GM12891 (cell line): ENCODE measurements around the gene MPP3.

Source experiments
- DNase-seq: peaks from one replicate; pipeline ENCODE4 v3.0.0; 2011; ENCODE audit warnings: low spot score; ENCODE audit not compliant: insufficient read length
- FAIRE-seq: peaks from 2 replicates; lab custom pipeline; 2011; peaks lifted over from hg19 to GRCh38; lab: Jason Lieb, UNC
- PAX5 ChIP-seq: IDR thresholded peaks from 2 replicates; pipeline ENCODE4 v1.6.1; 2011; ENCODE audit warnings: low read length, moderate library complexity, mild to moderate bottlenecking; ENCODE audit not compliant: insufficient read depth, severe bottlenecking
- POLR2A ChIP-seq: IDR thresholded peaks from 2 replicates; pipeline ENCODE4 v1.6.1; 2011; ENCODE audit warnings: low read depth, low read length, control low read depth
- POLR2AphosphoS5 ChIP-seq: IDR thresholded peaks from 2 replicates; pipeline ENCODE4 v1.6.1; 2011; ENCODE audit warnings: low read depth, low read length, control low read depth
- POU2F2 ChIP-seq: IDR thresholded peaks from 2 replicates; pipeline ENCODE4 v1.6.1; 2011; ENCODE audit warnings: low read depth, mild to moderate bottlenecking, control low read depth, low read length, moderate library complexity
- SPI1 ChIP-seq: IDR thresholded peaks from 2 replicates; pipeline ENCODE4 v1.6.1; 2011; ENCODE audit warnings: low read depth, low read length, control low read depth
- TAF1 ChIP-seq: IDR thresholded peaks from 2 replicates; pipeline ENCODE4 v1.6.1; 2011; ENCODE audit warnings: low read depth, low read length, control low read depth

Gene MPP3

DNA sequence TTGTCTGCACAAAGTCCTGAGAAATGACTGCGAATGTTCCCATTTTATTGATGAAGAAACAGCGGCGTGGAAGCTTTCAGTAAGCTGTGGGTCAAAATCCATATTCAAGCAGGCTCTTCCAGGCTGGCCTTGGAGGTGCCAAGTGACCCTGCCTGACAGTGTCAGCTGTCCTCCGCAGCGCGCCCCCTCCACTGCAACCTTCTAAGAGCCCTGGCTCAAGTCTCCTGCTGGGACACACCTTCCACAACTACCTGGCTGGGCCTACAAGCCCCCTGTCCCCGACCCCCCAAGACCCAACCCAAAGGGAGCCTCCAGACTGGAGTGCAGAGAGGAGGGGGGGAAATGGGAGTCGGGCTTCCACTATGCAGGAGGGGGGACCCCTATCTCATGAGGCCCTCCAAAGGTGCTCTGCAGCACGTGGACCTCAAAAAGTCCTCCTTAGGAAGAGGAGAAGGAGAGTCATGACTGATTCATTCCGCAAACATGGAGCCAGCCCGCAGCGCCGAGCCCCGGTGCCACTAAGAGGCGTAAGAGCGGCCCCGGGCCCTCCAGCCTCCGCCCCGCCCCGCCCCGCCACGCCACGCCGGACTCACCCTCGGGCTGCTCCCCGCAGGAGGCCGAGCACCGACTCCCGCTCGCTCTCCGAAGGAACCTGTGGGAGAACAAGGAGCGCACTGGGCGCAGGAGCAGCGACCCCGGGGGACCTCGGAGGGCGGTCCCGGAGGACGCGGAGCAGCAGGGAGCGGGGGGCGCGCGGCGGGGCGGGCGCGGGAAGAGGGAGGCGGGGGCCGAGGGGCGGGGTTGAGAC lies 574 bp downstream of the MPP3 start:
- TF ChIP-seq POLR2AphosphoS5, result no peak
- DNase-seq, result no peak

DNA sequence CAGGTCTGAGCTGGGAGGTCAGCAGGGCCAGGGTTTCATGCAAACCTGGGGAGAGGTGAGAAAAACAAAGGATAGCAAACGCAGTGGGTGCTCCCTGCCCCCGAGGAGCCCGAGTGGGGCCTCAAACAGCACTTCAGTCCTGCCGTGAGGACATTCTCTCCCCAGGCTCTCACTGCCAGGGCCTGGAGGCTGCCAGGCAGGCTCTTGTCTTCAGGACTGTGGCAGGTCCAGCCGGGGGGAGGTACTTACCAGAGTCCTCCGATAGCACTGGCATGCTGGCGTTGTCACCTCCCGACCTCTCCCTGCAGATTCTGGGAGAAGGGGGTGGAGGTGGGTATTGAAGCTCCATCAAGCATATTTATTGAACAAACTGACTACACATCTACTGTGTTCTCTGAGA lies 1.3 kb downstream of the MPP3 start:
- no peak for TF ChIP-seq SPI1
- no peak for TF ChIP-seq POLR2A
- TF ChIP-seq PAX5, result no peak
- no peak for TF ChIP-seq TAF1
- no peak for TF ChIP-seq POLR2AphosphoS5
- no peak for TF ChIP-seq POU2F2
- FAIRE-seq (no peak), DNase-seq (no peak)

More for the DNA sequence above, 574 bp downstream of the MPP3 start:
- FAIRE-seq, result no peak

DNA sequence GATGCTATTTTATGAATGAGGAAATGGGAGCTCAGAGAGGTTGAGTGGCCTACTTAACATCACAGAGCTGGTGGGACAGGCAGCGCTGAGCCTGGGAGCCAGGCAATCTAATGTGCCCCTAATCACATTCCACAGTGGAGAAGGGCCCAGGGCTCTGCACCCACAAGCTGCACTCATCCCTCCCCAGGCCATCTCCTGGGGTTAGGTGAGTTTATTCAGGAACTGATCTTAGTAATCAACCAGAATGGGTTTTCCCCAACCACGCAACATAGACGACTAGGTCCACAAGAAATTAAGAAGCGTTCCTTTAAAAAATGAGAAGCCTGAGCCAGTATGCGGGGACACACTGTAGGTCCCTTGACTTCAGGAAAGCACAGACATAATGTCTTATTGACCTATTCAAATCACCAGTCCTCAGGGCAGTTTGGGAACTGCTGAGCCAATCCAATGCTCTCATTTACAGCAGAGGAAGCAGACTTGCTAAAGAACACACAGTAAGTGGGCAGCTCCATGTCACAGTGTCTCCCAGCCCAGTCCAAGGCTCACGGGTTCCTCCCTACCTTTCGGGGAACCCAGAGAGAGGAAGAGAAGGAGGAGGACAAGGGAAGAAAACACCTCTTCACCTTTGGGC lies 2.3 kb downstream of the MPP3 start:
- FAIRE-seq (no peak), DNase-seq (no peak)
- no peak for TF ChIP-seq POLR2AphosphoS5
- no peak for TF ChIP-seq SPI1

DNA sequence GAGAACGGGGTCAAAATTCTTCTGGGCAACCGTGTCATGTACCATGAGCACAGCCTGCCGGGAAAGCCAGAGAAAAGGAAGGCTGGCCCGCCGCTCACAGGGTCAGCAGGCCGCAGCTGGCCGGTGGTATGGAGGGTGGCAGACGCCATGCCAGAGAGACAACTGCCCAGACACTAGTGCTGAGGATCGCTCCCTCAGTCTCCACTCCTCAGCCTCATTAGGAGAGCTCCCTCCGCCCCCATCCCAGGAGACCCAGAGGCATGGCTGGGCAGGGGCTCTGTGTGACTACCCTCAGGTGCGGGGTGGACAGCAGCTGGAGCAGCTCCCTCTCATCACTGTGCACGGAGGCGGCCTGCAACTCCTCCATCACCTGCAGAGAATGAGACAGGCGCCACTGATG lies 3.2 kb downstream of the MPP3 start:
- no peak for FAIRE-seq
- no peak for TF ChIP-seq POU2F2
- TF ChIP-seq POLR2AphosphoS5, result no peak
- TF ChIP-seq POLR2A, result no peak
- TF ChIP-seq TAF1, result no peak
- TF ChIP-seq PAX5, result no peak
- no peak for TF ChIP-seq SPI1
- DNase-seq, result no peak

DNA sequence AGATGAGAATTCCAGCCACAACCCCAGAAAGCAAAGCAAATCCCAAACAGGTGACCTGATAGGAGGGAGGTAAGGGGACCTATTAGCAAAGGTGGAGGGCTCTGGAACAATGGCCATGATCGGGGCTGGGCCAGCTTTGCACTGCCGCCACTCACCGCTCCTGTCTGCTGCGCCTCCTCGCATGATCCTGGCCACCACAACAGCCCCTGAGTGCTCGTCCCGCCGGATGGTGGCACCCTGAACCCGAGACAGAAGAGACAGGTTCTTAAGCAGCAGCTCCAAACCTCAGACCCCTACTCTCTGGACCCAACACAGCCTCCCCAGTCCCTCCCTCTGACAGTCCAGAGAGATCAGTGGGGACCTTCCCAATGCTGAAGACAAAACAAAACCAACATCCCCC lies 5.3 kb downstream of the MPP3 start:
- FAIRE-seq (no peak), DNase-seq (no peak)
- TF ChIP-seq POLR2A, result no peak
- TF ChIP-seq SPI1, result no peak
- no peak for TF ChIP-seq POLR2AphosphoS5

DNA sequence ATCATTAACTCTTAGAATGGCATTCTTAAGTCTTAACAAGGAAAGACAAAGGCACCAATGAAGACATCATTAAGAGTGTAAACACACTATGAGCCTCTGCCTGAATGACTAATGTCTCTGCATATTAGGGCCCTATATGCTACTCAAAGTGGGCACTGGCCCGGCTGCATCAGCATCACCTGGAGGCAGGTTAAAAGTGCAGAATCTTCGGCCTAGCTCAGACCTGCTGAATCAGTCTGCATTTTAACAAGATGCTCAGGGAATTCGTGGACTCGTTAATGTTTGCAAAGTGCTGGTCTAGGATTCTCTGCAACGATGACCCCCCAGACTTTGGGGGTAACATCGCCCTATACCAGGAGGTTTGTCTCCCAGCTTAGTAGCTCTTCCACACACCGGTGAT lies 6.7 kb downstream of the MPP3 start:
- TF ChIP-seq TAF1, result no peak
- FAIRE-seq, result no peak

DNA sequence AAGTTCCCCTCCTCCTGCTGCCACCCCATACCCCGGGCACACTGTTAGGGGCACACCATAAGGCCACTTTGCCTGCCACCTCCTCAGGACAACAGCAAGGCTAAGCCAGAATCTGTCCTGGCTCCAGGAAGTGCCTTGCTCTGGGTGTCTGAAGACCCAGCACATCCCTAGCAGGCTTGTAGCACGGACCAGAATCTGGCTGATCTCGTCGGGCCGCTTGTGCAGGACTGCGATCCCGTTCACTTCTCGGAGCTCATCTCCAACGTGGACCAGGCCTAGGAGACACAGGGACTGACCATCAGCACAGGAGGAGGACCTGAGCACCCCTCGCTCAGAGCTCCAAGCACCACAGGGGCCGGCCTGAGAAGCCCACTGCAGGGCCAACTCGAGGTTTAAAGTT lies 7.4 kb downstream of the MPP3 start:
- TF ChIP-seq TAF1 (no peak), PAX5 (no peak), POLR2AphosphoS5 (no peak), POU2F2 (no peak), POLR2A (no peak), SPI1 (no peak)
- no peak for DNase-seq
- no peak for FAIRE-seq

More for the DNA sequence above, 6.7 kb downstream of the MPP3 start:
- no peak for DNase-seq

DNA sequence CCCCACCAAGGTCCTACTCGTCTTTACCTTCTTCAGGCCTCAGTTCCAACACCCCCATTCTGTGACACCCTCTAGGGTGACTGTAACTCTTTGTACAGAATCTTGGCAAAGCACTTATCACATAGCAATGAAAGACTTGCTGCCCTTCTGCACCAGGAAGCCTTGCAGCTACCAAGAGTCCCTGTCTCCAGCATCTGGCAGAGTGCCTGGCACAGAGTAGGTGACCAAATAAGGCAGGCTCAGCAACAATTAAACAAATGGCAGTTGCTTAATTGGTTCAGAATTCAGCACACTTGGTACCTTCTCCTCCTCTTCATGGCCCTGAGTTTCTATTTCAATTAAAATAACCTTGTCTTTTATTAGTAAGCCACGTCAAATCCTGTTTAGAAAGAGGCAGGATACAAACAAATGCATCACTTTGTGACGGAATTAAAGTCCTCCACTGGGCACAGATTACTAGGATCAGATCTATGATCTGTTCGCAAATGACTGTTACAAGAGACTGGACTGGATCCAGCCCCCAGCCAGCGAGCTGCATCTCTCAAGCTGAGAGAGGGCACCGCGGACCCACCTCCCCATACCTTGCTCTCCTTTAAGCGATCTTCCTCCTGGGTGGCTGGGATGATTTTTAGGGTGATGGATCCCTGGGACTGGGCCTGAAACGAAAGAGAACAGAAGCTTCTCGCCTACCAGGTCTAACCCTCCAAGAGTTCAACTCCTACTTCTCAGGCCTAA lies 9.4 kb downstream of the MPP3 start:
- no peak for FAIRE-seq
- TF ChIP-seq SPI1 (no peak), PAX5 (no peak), TAF1 (no peak), POLR2AphosphoS5 (no peak), POU2F2 (no peak), POLR2A (no peak)
- DNase-seq, result no peak

DNA sequence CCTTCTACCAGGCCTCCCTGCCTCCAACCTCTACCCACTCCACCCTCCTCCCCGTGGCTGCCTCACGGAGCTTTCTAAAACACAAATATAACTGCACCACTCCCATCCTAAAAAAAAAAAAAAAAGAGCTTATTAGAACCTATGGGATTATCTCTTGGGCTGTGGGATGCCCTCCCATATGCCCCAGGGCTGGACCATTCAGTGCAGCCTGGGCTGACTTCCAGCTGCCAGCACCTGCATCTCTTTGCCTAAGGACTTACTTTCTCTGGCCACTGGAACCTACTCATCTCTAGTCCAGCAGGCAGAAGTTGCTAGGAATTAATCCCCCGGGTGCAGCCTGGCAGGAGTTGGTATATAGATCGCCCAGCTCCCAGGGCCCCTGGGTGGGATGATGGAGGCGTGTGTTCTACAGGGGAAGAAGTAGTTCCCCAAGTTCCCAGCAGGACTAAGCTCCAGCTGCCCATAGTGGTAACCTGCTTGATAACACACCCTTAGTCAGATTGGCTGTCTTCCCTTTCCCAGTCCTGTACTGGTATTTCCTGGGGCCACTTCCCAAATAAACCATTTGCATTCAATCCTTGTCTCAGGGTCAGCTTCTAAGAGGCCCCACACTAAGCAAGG lies 10.3 kb downstream of the MPP3 start:
- TF ChIP-seq POLR2AphosphoS5 (no peak), TAF1 (no peak), POU2F2 (no peak), PAX5 (no peak), SPI1 (no peak), POLR2A (no peak)
- DNase-seq, result no peak
- no peak for FAIRE-seq

DNA sequence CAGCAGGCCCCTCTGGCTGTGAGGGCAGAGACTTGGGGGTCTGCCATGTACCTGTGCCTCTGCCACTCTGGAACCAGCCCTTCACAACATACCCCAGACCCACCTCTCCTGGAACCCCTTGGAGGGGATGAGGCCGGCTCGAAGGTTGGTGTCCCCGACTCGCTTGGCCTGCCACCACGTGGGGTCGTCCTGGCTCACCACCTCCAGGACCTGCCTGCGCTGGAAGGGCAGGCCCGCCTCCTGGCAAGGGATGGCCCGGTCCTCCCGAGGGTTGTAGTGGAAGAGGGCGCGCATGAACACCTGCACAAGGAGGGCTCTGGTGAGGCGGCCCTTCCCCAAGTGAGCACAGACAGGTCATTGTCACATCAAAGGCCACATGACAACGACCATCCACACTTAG lies 12.2 kb downstream of the MPP3 start:
- no peak for TF ChIP-seq SPI1
- TF ChIP-seq POLR2A, result no peak
- no peak for TF ChIP-seq POLR2AphosphoS5
- TF ChIP-seq TAF1, result no peak
- no peak for TF ChIP-seq POU2F2
- no peak for TF ChIP-seq PAX5
- DNase-seq, result no peak
- FAIRE-seq, result no peak
